Measurements from ENCODE around the gene FOCAD.

GRCh38 chr9:20945269-20945668, 261.2 kb downstream of the FOCAD start:
- TF ChIP-seq CTCF (conservative IDR thresholded peaks at IDR 0.05; ENCODE audit: low read depth, low read length) (no peak), EZH2 (IDR thresholded peaks at IDR 0.05; ENCODE audit: borderline replicate concordance, low read depth, low read length, poor library complexity, severe bottlenecking) (no peak)
